Endothelial cell of umbilical vein (primary cell): ENCODE results near the gene OTOP2. TPM values are rescaled to one million over a fixed set of nuclear protein-coding genes. Genes with fewer than 3 reads are reported as not detected.

Source experiments
- BruUV-seq: library from RNA; stranded (reverse); fragments of 400-500 nt; replicated peaks from 2 replicates; lab custom pipeline; 2021; lab: Mats Ljungman, UMichigan
- CTCF ChIA-PET: fragments of 300-600, 350-600 bp; sonication (Branson Sonifier 250); formaldehyde crosslinking; loops from one replicate; lab custom pipeline; 2021; ENCODE audit warnings: antibody characterized with exemption, inconsistent platforms; lab: Charles Lee
- POLR2A ChIA-PET: fragments of 300-600, 350-600 bp; sonication (Branson Sonifier 250); formaldehyde crosslinking; loops from one replicate; lab custom pipeline; 2021; ENCODE audit warnings: antibody characterized with exemption, inconsistent platforms; lab: Charles Lee
- DNase-seq: peaks from one replicate; pipeline ENCODE4 v3.0.0-alpha.2; 2011; ENCODE audit warnings: low read depth, low spot score
- FAIRE-seq: peaks from 2 replicates; lab custom pipeline; 2011; peaks lifted over from hg19 to GRCh38; lab: Jason Lieb, UNC
- H2AFZ ChIP-seq: 2 replicates; pipeline ENCODE4 v1.6.0; 2012; ENCODE audit warnings: low read depth, low read length, control low read depth, inconsistent platforms
- H3K27ac ChIP-seq: 2 replicates; pipeline ENCODE4 v1.5.1; 2011; ENCODE audit warnings: low read depth, mild to moderate bottlenecking, control low read depth, low read length, moderate library complexity; ENCODE audit not compliant: insufficient read depth
- H3K27me3 ChIP-seq, 2 experiments: 2 replicates each; pipeline versions ENCODE4 v1.6.0 to v1.6.1; 2011; ENCODE audit warnings: low read length in 2 of 2, mixed read lengths in 1 of 2; ENCODE audit not compliant: control insufficient read depth in 2 of 2, insufficient read depth in 2 of 2
- H3K36me3 ChIP-seq, 2 experiments: 2 replicates in 1 of 2; 3 replicates in 1 of 2; pipeline ENCODE4 v1.5.1; 2011; ENCODE audit warnings: low read length in 2 of 2, mild to moderate bottlenecking in 1 of 2, moderate library complexity in 1 of 2; ENCODE audit not compliant: control insufficient read depth in 2 of 2, insufficient read depth in 2 of 2; ENCODE audit errors: extremely low read depth in 1 of 2
- H3K4me1 ChIP-seq: 3 replicates; pipeline ENCODE4 v1.5.1; 2011; ENCODE audit warnings: mild to moderate bottlenecking, low read length; ENCODE audit not compliant: control insufficient read depth, insufficient read depth; ENCODE audit errors: extremely low read depth
- H3K4me2 ChIP-seq: 2 replicates; pipeline ENCODE4 v1.6.1; 2011; ENCODE audit warnings: low read length, control low read depth, mixed read lengths; ENCODE audit not compliant: insufficient read depth
- H3K4me3 ChIP-seq, 3 experiments: fragments of 200-600 bp in 1 of 3; sonication (generic), shearing (Covaris generic) in 1 of 3; replicated peaks in 1 of 3; 2 replicates each; pipeline ENCODE4 v1.5.1; 2011 to 2016; ENCODE audit warnings: control low read depth in 3 of 3, low read length in 3 of 3, mild to moderate bottlenecking in 2 of 3, inconsistent platforms in 1 of 3, low read depth in 1 of 3, moderate library complexity in 1 of 3; ENCODE audit not compliant: insufficient read depth in 1 of 3
- H3K79me2 ChIP-seq: 2 replicates; pipeline ENCODE4 v1.6.0; 2012; ENCODE audit warnings: low read length, inconsistent platforms; ENCODE audit not compliant: control insufficient read depth, insufficient read depth
- H3K9ac ChIP-seq: replicated peaks from 2 replicates; pipeline ENCODE3; 2011; ENCODE audit warnings: low read length, control low read depth; ENCODE audit not compliant: insufficient read depth; ENCODE audit errors: extremely low read depth
- H3K9me1 ChIP-seq: replicated peaks from 3 replicates; pipeline ENCODE4 v1.6.0; 2011; ENCODE audit warnings: mild to moderate bottlenecking, low read length; ENCODE audit not compliant: control insufficient read depth, insufficient read depth; ENCODE audit errors: extremely low read depth
- H3K9me3 ChIP-seq: replicated peaks from 2 replicates; pipeline ENCODE4 v1.5.1; 2012; ENCODE audit warnings: low read length, inconsistent platforms; ENCODE audit not compliant: control insufficient read depth, insufficient read depth
- H4K20me1 ChIP-seq: replicated peaks from 2 replicates; pipeline ENCODE3; 2011; ENCODE audit warnings: mild to moderate bottlenecking, low read length; ENCODE audit not compliant: control insufficient read depth, insufficient read depth; ENCODE audit errors: extremely low read depth
- CTCF ChIP-seq, 2 donors: IDR thresholded peaks; 1 replicate in 1 of 2; 2 replicates in 1 of 2; pipeline ENCODE4 v1.5.1; 2011; ENCODE audit warnings: low read length in 2 of 2, mild to moderate bottlenecking in 2 of 2, moderate library complexity in 2 of 2, control low read depth in 1 of 2, inconsistent platforms in 1 of 2, low read depth in 1 of 2; ENCODE audit not compliant: insufficient read depth in 1 of 2; ENCODE audit errors: extremely low read depth in 1 of 2
- EZH2 ChIP-seq: IDR thresholded peaks from 2 replicates; pipeline ENCODE4 v1.6.1; 2012; ENCODE audit warnings: borderline replicate concordance, low read depth, mild to moderate bottlenecking, moderate library complexity, low read length, inconsistent platforms; ENCODE audit not compliant: severe bottlenecking
- FOS ChIP-seq: IDR thresholded peaks from 2 replicates; pipeline ENCODE4 v1.6.1; 2011; ENCODE audit warnings: mild to moderate bottlenecking, low read length, moderate library complexity, borderline replicate concordance; ENCODE audit not compliant: insufficient read depth
- GATA2 ChIP-seq: IDR thresholded peaks from 2 replicates; pipeline ENCODE4 v1.7.0; 2011; ENCODE audit warnings: low read depth, mild to moderate bottlenecking, moderate library complexity, mixed read lengths, low read length; ENCODE audit not compliant: insufficient read length, insufficient read depth
- JUN ChIP-seq: IDR thresholded peaks from 2 replicates; pipeline ENCODE4 v1.6.1; 2011; ENCODE audit warnings: borderline replicate concordance, low read depth; ENCODE audit not compliant: insufficient read length, insufficient read depth
- MAX ChIP-seq: IDR thresholded peaks from 2 replicates; pipeline ENCODE4 v1.6.1; 2011; ENCODE audit not compliant: insufficient read depth, insufficient read length
- MYC ChIP-seq: IDR thresholded peaks from one replicate; pipeline ENCODE4 v1.6.1; 2011; ENCODE audit warnings: mild to moderate bottlenecking, low read depth, low read length
- POLR2A ChIP-seq: IDR thresholded peaks from 2 replicates; pipeline ENCODE4 v1.6.1; 2012; ENCODE audit warnings: low read depth, mild to moderate bottlenecking, control low read depth, low read length
- POLR2AphosphoS5 ChIP-seq: IDR thresholded peaks from 2 replicates; pipeline ENCODE4 v1.6.1; 2012; ENCODE audit warnings: low read depth, mild to moderate bottlenecking, control low read depth, low read length, moderate library complexity; ENCODE audit not compliant: insufficient read depth
- dilution Hi-C: fragments of 300-500 bp; cut with MboI; formaldehyde crosslinking; loops from one replicate; pipeline ENCODE4 v1.15.0; 2019; ENCODE audit warnings: low sequenced_read_pairs; ENCODE audit not compliant: extremely low pct_ligation_motif_present
- intact Hi-C: fragments of 100-400 bp; cut with micrococcal nuclease; formaldehyde crosslinking; loops from one replicate; pipeline ENCODE4 v1.10.0; 2022
- polyA plus RNA-seq, 4 experiments: library from polyadenylated mRNA; depleted of rRNA in 3 of 4; stranded (reverse) in 3 of 4; unstranded in 1 of 4; fragments of >200 nt; gene quantifications; 2 replicates each; pipeline versions ENCODE4 v1.2.1 to v1.2.3, GENCODE V29; 2011 to 2012; ENCODE audit warnings: missing spikeins in 1 of 4
- total RNA-seq: library from RNA; stranded (reverse); gene quantifications from 2 replicates; pipeline ENCODE4 v1.2.3, GENCODE V29; 2021

Gene OTOP2
- total and polyA plus RNA-seq, 2 donors (not counting 3 experiments of a cell fraction or from before 2014, with no cell fraction given): not detected

- ChIA-PET POLR2A (no interaction called here), CTCF (interaction anchor here (1.1 to 4.6 kb wide), 4 partner anchors 16 to 165 kb away, joined by 3 to 58 read pairs (median 15); partner anchors contain the start of genes HID1 and OTOP2)
- intact Hi-C loops: no loop called here
- no peak overlapping the region for H3K27ac ChIP-seq
- H4K20me1 ChIP-seq: no peaks in the 10 kb centered on the region
- H3K36me3 ChIP-seq: no peaks in the 10 kb centered on the region
- FAIRE-seq: no peak
- no peaks in the 10 kb centered on the region for H3K27me3 ChIP-seq
- dilution Hi-C loops: no loop called here
- H3K9me1 ChIP-seq: no peaks in the 10 kb centered on the region
- H3K9ac ChIP-seq: no peak overlapping the region
- H3K4me2 ChIP-seq: no peak overlapping the region
- H2AFZ ChIP-seq: no peak overlapping the region
- no peak for TF ChIP-seq MYC
- TF ChIP-seq POLR2AphosphoS5: no peak
- no peak for TF ChIP-seq FOS
- no peak for TF ChIP-seq MAX
- no peak for TF ChIP-seq POLR2A
- TF ChIP-seq CTCF (IDR thresholded peaks at IDR 0.05; ENCODE audit: extremely low read depth in 1 of 2, insufficient read depth in 1 of 2, low read depth in 1 of 2, low read length in 2 of 2): no peak
- no peak for TF ChIP-seq EZH2
- TF ChIP-seq JUN: no peak
- no peak for TF ChIP-seq GATA2
- no peaks in the 10 kb centered on the region for H3K79me2 ChIP-seq
- no peak overlapping the region for H3K4me3 ChIP-seq
- no peak for DNase-seq
- H3K9me3 ChIP-seq: no peaks in the 10 kb centered on the region
- no peaks in the 10 kb centered on the region for H3K4me1 ChIP-seq
- BruUV-seq: no TSS peak
Measured at GRCh38 chr17:74956093-74956492, 32.0 kb downstream of the OTOP2 start.
